ENCODE measurements around the gene CCDC106.

Gene CCDC106

DNA sequence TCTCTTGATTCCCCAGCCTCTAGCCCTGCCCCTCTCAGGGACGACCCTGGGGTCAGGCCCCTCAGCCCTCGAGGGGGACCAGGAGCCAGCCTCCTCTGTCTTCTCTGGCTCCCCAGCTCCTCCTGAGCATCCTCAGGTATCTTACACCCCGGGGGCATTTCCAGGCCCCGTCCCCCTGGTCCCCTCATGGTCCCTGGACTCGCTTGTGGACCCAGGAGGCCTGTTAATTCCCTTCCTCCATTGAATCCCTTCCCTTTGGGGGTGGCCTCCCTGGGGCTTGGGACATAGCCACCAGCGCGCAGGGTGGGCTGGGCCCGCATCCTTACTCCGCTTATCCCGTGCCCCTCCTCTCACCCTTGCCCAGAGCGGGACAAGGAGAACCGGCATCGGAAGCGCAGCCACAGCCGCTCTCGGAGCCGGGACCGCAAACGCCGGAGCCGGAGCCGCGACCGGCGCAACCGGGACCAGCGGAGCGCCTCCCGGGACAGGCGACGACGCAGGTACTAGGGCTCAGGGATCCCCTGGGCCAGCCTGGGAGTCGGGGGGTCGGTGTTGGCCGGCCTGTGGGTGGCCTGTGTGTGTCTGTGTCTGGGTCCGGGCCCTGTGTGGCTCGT lies 10.9 kb downstream of the CCDC106 start:
- POLR2A ChIA-PET = no interaction called here
- CTCF ChIA-PET = interaction anchor here (2.6 to 5.0 kb wide), 2 partner anchors 13 to 27 kb away, joined by 7 to 28 read pairs; no protein-coding TSS in a partner anchor

DNA sequence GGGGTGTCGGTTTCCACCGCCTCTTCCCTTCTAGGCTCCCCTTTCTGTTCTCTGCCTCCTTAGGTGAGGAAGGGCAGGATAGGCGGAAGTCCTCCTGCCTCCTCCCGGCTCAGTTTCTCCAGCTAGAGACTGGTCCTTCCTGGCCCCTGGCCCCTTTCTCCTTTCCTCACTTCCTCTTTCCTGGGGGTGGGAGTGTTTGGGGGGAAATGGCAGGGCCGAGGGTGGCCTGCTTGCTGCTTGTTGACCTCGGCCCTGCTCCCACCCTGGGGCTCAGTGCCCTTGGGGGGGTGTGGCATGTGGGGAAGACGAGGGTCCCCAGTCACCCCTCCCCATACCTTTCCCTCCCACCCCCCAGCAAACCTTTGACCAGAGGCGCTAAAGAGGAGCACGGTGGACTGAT lies 11.8 kb downstream of the CCDC106 start:
- TF ChIP-seq, protein P1, sequence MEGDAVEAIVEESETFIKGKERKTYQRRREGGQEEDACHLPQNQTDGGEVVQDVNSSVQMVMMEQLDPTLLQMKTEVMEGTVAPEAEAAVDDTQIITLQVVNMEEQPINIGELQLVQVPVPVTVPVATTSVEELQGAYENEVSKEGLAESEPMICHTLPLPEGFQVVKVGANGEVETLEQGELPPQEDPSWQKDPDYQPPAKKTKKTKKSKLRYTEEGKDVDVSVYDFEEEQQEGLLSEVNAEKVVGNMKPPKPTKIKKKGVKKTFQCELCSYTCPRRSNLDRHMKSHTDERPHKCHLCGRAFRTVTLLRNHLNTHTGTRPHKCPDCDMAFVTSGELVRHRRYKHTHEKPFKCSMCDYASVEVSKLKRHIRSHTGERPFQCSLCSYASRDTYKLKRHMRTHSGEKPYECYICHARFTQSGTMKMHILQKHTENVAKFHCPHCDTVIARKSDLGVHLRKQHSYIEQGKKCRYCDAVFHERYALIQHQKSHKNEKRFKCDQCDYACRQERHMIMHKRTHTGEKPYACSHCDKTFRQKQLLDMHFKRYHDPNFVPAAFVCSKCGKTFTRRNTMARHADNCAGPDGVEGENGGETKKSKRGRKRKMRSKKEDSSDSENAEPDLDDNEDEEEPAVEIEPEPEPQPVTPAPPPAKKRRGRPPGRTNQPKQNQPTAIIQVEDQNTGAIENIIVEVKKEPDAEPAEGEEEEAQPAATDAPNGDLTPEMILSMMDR (IDR thresholded peaks at IDR 0.05; ENCODE audit: control extremely low read depth, extremely low read depth, low read depth, missing control alignments) = no peak
- no peak for DNase-seq (ENCODE audit: extremely low spot score)
- ChIA-PET POLR2A (no interaction called here), CTCF (interaction anchor here (2.6 to 5.0 kb wide), 2 partner anchors 12 to 28 kb away, joined by 7 to 28 read pairs; no protein-coding TSS in a partner anchor)

More for the DNA sequence above, 10.9 kb downstream of the CCDC106 start:
- no peak for DNase-seq (ENCODE audit: extremely low spot score)
- TF ChIP-seq, protein P1 (IDR thresholded peaks at IDR 0.05; ENCODE audit: control extremely low read depth, extremely low read depth, low read depth, missing control alignments) = no peak

DNA sequence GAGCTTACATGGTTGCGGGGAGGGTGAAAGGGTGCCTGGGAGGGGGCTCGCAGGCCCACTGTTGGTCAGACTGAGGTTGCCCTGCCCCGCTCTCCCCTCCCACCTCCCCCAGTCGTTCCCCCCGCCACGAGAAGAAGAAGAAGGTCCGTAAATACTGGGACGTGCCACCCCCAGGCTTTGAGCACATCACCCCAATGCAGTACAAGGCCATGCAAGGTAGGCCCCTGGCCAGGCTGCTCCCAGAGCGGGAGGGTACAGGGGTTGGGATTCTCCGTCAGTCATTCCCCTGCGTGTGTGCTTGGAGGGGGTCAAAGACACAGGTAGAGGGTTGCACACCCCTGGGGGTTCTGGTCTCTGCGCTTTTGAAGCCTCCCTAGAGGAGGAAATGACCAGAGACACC lies 12.4 kb downstream of the CCDC106 start:
- TF ChIP-seq, protein P1 (IDR thresholded peaks at IDR 0.05; ENCODE audit: control extremely low read depth, extremely low read depth, low read depth, missing control alignments) = no peak
- CTCF ChIA-PET = interaction anchor here (2.6 to 5.0 kb wide), 2 partner anchors 11 to 29 kb away, joined by 7 to 28 read pairs; no protein-coding TSS in a partner anchor
- no peak for DNase-seq (ENCODE audit: extremely low spot score)
- POLR2A ChIA-PET = no interaction called here

DNA sequence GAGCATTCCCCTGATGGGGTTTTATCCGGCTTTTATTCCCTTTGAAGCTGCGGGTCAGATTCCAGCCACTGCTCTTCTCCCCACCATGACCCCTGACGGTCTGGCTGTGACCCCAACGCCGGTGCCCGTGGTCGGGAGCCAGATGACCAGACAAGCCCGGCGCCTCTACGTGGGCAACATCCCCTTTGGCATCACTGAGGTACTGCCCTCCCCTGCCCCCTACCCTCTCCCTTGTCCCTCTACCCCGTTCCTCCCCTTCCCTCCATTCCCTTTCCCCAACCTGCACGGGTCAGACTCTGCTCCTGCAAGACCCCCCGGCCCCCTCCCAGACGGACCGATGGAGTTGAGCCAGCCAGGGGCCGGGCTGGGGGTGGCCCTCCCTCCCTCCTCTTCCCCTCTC lies 13.0 kb downstream of the CCDC106 start:
- TF ChIP-seq, protein P1 (IDR thresholded peaks at IDR 0.05; ENCODE audit: control extremely low read depth, extremely low read depth, low read depth, missing control alignments) = no peak
- no peak for DNase-seq (ENCODE audit: extremely low spot score)
- CTCF ChIA-PET = interaction anchor here (2.6 kb wide), 1 partner anchor 11 kb away, joined by 7 read pairs; no protein-coding TSS in a partner anchor
- POLR2A ChIA-PET = no interaction called here

DNA sequence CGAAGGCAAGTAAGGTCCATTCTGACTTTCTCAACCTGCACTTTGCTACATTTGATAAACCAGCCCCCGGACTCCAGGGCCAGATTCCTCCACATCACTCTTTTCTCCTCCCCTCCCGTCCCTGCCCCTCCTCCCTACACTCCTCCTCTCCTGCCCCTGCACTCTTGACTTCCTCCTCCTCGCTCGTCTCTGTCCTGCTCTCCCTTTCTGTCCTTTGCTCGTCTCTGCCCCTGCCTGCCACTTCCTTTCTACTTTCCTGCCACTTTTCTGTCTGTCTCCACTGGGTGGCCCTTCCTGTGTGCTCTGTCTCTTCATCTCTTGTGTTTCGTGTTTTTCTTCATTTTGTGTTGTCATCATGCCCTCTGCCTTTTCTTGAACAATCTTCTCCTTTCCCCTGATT lies 13.8 kb downstream of the CCDC106 start:
- TF ChIP-seq, protein P1 (IDR thresholded peaks at IDR 0.05; ENCODE audit: control extremely low read depth, extremely low read depth, low read depth, missing control alignments) = no peak
- CTCF ChIA-PET = no interaction called here
- DNase-seq (ENCODE audit: extremely low spot score) = no peak
- POLR2A ChIA-PET = no interaction called here

DNA sequence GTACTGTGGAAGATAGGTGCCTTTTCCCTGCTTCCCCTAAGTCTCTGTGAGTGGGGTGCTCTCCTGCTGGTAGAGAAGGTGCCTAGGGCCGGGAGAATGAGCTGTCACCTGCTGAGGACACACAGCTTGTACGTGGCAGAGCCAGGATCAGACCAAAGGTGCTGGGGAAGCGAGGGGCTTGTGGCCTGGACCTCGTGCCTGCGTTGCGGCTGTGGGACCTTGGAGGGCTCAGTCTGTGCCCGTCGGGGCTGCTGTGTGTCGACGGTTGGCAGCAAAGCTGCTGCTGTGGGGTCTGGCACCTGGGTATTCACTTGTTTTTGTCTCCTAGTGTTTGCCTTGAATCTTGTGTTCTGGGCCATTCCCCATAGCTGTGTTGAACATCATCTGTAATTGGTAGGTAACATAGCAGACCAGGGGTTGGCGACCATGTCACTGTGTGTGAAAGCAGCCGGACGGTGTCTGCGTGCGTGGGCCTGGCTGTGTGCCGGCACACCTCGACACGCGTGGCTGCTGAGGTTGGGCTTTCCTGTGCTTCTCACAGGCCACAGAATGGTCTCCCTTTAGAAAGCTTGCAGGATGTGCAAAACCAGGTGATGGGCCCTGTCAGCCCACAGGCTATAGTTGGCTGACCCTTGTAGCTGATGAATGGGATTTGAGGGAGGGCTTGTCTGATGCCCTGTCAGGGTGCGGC lies 16.0 kb downstream of the CCDC106 start:
- ChIA-PET POLR2A (interaction anchor here (0.8 kb wide), 1 partner anchor 10 kb away, joined by 4 read pairs; no protein-coding TSS in a partner anchor), CTCF (interaction anchor here (1.3 to 3.3 kb wide), 2 partner anchors 9 to 32 kb away, joined by 3 to 14 read pairs; partner anchors contain the start of gene U2AF2)
- no peak for DNase-seq (ENCODE audit: extremely low spot score)
- TF ChIP-seq, protein P1 (IDR thresholded peaks at IDR 0.05; ENCODE audit: control extremely low read depth, extremely low read depth, low read depth, missing control alignments) = no peak
